Measurements from ENCODE around the gene GDAP1L1. TPM values are rescaled to one million over a fixed set of nuclear protein-coding genes. Genes with fewer than 3 reads are reported as not detected.

Gene GDAP1L1
- total RNA-seq, 6 experiments from 2014 or later, result not detected

DNA sequence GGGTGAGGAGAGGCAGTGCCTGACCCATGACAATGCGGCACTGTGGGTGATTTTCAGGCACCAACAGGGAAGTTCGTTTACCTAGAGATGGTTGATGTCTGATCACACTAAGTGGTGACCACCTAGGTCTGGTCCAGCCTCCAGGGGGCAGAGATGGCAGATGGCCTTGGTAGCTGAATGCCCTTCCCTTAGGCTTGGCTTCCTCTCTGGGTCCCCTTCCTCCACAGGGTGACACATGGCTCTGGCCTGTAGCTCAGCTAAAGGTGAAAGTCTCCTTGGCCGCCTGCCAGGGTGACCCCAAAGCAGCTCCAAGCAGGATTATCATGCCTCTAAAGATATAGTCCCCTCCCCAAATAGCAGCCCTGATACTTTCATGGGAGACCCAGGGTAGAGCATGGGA, 6.4 kb downstream of the GDAP1L1 start:
- no peaks in the 10 kb centered on the region for H3K4me1 ChIP-seq
- no peak overlapping the region for H3K27ac ChIP-seq
- H3K4me3 ChIP-seq, result no peak overlapping the region
- H3K36me3 ChIP-seq, result no peaks in the 10 kb centered on the region
- intact Hi-C loops (cut with DNase I), result no loop called here
- TF ChIP-seq POLR2A (IDR thresholded peaks at IDR 0.05), result no peak
- TF ChIP-seq, protein P1, sequence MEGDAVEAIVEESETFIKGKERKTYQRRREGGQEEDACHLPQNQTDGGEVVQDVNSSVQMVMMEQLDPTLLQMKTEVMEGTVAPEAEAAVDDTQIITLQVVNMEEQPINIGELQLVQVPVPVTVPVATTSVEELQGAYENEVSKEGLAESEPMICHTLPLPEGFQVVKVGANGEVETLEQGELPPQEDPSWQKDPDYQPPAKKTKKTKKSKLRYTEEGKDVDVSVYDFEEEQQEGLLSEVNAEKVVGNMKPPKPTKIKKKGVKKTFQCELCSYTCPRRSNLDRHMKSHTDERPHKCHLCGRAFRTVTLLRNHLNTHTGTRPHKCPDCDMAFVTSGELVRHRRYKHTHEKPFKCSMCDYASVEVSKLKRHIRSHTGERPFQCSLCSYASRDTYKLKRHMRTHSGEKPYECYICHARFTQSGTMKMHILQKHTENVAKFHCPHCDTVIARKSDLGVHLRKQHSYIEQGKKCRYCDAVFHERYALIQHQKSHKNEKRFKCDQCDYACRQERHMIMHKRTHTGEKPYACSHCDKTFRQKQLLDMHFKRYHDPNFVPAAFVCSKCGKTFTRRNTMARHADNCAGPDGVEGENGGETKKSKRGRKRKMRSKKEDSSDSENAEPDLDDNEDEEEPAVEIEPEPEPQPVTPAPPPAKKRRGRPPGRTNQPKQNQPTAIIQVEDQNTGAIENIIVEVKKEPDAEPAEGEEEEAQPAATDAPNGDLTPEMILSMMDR (IDR thresholded peaks at IDR 0.05), result no peak
- DNase-seq (no peak), ATAC-seq (no peak)
- no peaks in the 10 kb centered on the region for H3K9me3 ChIP-seq
- no peaks in the 10 kb centered on the region for H3K27me3 ChIP-seq
- no CpG with 5 or more reads among the region's 3 CpGs for WGBS (ENCODE audit: insufficient coverage, low coverage, low lambda C conversion rate, missing lambda C conversion rate)

DNA sequence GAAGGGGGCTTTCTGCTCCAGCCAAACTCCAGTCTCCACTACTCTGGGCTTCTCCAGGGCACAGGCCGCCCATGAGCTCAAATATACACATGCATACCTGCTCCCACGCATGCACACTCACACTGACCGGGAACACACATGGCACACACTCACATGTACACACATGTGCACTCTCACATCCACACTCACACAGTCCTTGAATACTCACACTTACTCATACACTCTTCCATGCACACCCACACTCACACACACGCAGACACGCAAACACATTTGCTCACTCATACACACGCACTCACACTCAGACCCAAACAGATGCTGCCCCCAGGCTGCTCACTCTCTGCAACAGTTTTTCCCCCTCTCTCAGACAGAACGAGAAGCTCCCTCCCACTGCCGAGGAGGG, 7.0 kb downstream of the GDAP1L1 start:
- ATAC-seq (no peak), DNase-seq (no peak)
- Histone ChIP-seq H3K27ac (no peak overlapping the region), H3K4me1 (no peaks in the 10 kb centered on the region), H3K9me3 (no peaks in the 10 kb centered on the region), H3K36me3 (no peaks in the 10 kb centered on the region), H3K27me3 (no peaks in the 10 kb centered on the region), H3K4me3 (no peak overlapping the region)
- 63% methylated on average over 2 of the region's 8 CpGs for WGBS (ENCODE audit: insufficient coverage, low coverage, low lambda C conversion rate, missing lambda C conversion rate)
- intact Hi-C loops (cut with DNase I), result no loop called here
- TF ChIP-seq, protein P1 (IDR thresholded peaks at IDR 0.05), result no peak
- TF ChIP-seq POLR2A (IDR thresholded peaks at IDR 0.05), result no peak

DNA sequence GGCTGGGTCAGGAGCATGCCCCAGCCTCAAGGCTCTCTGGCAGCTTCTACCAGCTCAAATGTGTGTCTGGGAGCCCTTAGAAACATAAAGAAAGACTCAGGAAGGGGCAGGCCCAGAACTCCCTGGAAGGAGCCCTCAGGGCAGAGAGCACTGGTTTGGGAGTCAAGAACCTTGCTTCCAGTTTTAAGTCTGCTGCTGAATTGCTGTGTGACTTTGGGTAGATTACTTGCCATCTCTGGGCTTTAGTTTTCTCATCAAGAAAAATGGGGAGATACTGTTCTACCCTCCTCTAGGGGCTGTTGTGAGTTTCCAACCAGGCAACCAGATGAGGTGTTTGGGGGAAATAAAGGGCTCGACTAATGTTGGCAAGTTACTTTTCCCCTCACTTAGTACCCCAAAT, 8.8 kb downstream of the GDAP1L1 start:
- H3K27me3 ChIP-seq, result no peaks in the 10 kb centered on the region
- DNase-seq (no peak), ATAC-seq (no peak)
- no peak overlapping the region for H3K27ac ChIP-seq
- no peak overlapping the region for H3K4me3 ChIP-seq
- intact Hi-C loops (cut with DNase I), result no loop called here
- no peaks in the 10 kb centered on the region for H3K9me3 ChIP-seq
- WGBS (ENCODE audit: insufficient coverage, low coverage, low lambda C conversion rate, missing lambda C conversion rate), result 92% methylated on average over 1 of the region's 1 CpG
- no peaks in the 10 kb centered on the region for H3K36me3 ChIP-seq
- H3K4me1 ChIP-seq, result no peaks in the 10 kb centered on the region
- TF ChIP-seq, protein P1 (IDR thresholded peaks at IDR 0.05), result no peak
- no peak for TF ChIP-seq POLR2A (IDR thresholded peaks at IDR 0.05)

DNA sequence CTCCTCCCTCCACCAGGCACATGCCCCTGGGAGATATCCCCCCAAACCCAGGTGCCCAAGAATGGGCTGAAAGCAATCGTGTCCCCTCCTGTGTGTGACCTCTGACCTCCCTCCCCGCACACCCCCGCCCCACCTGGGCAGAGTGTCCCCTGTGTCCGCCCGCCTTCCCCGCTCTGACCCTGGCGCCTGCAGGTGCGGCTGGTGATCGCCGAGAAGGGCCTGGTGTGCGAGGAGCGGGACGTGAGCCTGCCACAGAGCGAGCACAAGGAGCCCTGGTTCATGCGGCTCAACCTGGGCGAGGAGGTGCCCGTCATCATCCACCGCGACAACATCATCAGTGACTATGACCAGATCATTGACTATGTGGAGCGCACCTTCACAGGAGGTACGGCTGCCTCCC, 9.9 kb downstream of the GDAP1L1 start:
- Histone ChIP-seq H3K36me3 (no peaks in the 10 kb centered on the region), H3K9me3 (no peaks in the 10 kb centered on the region), H3K27me3 (no peaks in the 10 kb centered on the region), H3K27ac (no peak overlapping the region), H3K4me1 (no peaks in the 10 kb centered on the region), H3K4me3 (no peak overlapping the region)
- intact Hi-C loops (cut with DNase I), result no loop called here
- WGBS (ENCODE audit: insufficient coverage, low coverage, low lambda C conversion rate, missing lambda C conversion rate), result 40% methylated on average over 1 of the region's 21 CpGs
- TF ChIP-seq, protein P1 (IDR thresholded peaks at IDR 0.05), result no peak
- no peak for TF ChIP-seq POLR2A (IDR thresholded peaks at IDR 0.05)
- DNase-seq (no peak), ATAC-seq (no peak)

Measured in right lobe of liver (tissue), 6 donors.